ENCODE data around the gene UGT2B7.
"Not testable (repeated sequence)": the region's sequence is repeated elsewhere in the genome, so short reads cannot be mapped to it uniquely, and the experiment has no call there.

UGT2B7 gene

DNA sequence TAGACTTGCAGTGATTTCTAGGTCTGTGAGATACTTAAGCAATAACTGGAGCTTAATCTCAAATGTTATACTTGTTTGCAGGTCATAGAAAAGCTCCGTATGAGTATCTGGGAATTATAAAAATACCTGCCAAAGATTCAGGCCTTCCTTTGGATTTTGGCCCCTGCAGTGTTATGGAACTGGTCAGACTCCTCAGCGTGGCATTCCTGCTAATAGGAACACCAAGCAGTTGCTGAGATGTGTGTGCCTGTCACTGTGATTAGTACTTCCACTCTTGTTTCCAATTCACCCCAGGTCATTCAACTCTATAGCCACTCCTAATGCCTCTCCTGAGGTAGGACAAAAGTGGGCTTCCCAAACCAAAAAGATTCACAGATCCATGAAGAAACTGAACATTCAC, 7.8 kb upstream of the UGT2B7 start:
- no peak for DNase-seq (ENCODE audit: low spot score)

DNA sequence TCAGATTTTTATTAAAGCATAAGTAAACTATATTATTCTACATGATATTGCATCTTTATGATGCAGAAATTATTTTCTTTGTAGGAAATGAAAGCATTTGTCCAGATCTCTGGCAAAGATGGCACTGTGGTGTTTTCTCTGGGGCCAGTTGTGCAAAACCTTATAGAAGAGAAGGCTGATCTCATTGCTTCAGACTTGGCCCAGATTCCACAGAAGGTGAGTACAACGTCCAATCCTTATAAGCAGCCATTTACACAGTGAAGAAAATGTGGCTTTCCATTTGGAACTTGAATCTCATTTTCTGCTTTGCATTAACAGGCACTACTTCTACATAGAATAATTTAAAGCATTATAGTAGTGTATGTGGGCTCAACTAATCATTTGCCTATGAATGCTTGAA, 6.9 kb upstream of the UGT2B7 start:
- DNase-seq (ENCODE audit: low spot score), result no peak

DNA sequence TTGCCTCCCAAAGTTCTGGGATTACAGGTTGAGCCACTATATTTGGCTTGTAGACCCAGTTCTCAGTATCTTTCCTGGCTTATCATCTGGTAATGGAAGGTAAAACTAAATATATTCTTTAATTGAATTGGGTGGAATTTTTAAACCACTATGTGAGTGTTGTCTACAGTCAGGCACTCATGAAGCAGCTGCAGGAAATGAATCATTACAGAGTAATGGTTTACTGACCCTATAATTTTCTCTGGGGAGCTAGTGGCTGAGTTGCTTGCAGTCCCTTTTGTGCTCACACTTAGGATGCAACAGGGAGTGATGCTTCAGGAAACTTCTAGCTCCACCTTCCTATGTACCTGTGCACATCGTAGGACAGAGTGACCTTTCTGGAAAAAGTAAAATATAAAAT, 4.1 kb upstream of the UGT2B7 start:
- DNase-seq (ENCODE audit: low spot score), result no peak

DNA sequence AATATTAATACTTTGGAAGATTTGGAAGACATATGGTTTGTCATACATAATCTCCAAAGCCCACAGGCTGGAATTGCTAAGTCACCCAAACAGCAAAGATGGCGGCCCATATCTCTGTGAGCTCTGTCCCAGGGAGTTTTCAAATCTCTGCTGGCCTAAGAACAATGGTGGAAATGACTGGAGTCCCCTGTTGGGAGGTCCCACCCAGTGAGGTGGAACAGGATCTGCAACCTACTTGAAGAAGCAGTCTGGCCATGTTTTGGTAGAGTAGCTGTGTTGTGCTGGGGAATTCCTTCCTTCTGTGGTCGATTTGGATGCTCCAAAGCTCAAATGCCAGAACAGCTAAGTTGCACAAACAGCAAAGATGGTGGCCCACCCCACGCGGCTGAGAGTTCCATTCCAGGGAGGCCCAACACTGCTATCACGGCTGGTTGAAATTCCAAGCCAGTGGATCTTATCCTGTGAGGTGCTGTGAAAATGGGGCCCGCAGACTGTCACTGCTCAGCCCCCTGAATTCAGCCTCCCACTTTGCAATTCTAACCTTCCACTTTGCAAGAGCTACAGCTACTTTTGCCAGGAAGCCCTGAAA, 3.2 kb upstream of the UGT2B7 start:
- DNase-seq (ENCODE audit: low spot score), result no peak

DNA sequence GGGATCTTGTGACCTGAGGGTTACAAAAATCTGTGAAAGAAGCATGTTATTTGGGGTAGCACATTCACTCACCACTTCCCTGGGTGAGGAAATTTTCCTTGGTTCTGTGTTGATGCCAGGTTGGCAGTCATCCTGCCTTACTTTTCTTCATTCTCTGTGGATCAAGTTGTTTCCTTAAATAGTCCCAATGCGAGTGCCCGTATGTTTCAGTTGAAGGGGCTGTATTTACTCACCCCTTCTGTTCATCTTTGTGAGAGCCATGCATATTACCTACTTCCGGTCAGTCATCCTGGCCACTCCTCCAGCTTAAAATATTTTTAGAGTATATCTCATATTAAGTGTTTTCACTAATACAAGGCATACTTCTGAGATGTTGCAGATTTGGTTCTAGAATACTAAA, 2.6 kb upstream of the UGT2B7 start:
- no peak for DNase-seq (ENCODE audit: low spot score)

DNA sequence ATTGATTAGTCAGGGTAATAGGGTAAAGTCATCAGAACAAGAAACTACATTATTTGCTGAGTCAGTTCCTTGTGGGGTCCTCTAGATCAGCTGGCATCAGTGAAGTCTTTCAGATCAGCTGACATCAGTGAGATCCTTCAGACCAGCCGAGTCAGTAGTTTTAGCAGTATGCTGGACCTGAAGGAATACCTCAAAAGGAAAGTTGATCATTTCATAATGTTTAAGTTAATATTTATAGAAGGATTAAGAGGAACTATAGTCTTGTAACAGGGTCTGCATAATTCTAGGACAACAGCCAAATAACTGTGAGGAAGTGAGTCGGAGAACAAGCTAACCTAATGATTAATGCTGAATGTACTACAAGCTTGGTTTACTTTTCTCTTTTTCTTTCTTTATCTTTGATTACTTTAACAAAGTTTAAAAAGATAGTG, 958 bp upstream of the UGT2B7 start:
- no peak for DNase-seq (ENCODE audit: low spot score)

DNA sequence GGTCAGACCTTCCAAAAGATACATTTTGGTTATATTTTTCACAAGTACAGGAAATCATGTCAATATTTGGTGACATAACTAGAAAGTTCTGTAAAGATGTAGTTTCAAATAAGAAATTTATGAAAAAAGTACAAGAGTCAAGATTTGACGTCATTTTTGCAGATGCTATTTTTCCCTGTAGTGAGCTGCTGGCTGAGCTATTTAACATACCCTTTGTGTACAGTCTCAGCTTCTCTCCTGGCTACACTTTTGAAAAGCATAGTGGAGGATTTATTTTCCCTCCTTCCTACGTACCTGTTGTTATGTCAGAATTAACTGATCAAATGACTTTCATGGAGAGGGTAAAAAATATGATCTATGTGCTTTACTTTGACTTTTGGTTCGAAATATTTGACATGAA, 536 bp downstream of the UGT2B7 start:
- DNase-seq (ENCODE audit: low spot score), result no peak

DNA sequence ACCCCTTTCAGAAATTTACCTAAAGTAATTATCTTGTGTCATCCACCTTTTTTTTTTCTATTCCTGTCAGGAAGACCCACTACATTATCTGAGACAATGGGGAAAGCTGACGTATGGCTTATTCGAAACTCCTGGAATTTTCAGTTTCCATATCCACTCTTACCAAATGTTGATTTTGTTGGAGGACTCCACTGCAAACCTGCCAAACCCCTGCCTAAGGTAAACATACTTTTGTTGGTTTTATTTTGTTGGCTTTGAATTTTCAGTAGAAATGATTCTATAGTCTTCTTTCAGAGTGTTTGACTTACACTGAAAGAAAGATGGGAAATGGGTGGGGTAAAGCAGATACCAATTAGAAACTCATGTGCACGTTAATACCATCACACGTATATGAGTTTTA, 2.2 kb downstream of the UGT2B7 start:
- no peak for DNase-seq (ENCODE audit: low spot score)

DNA sequence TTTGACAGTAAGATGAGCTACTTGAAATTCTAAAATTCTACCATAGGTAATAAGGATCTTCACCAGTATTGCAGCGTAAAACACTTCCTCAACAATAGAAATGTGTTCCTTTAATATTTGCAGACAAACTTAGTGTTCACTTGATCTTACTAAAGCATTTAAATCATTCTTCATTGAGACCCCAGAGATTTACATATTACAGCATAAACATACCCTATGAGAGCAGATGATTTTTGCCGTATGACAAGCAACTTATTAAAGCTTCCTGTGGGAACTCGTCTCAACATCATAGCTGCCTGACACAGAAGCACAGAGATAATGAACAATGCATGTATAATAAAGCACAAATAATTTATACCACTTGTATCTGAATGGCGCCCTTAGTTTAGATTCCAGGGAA, 3.6 kb downstream of the UGT2B7 start:
- no peak for DNase-seq (ENCODE audit: low spot score)

DNA sequence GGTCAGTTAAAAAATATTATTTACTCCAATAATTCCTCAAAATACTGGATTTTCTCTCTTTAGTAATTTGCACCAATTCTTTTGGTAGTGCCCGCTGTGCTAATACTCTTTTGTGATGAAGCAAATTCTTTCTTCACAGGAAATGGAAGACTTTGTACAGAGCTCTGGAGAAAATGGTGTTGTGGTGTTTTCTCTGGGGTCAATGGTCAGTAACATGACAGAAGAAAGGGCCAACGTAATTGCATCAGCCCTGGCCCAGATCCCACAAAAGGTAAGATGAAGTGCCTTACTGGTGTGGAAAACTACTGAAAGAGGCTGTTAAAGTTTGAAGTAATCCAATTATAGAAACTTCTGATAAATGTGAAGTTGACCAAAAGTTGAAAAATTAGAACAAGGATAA, 6.4 kb downstream of the UGT2B7 start:
- not testable (repeated sequence) for DNase-seq (ENCODE audit: low spot score)

DNA sequence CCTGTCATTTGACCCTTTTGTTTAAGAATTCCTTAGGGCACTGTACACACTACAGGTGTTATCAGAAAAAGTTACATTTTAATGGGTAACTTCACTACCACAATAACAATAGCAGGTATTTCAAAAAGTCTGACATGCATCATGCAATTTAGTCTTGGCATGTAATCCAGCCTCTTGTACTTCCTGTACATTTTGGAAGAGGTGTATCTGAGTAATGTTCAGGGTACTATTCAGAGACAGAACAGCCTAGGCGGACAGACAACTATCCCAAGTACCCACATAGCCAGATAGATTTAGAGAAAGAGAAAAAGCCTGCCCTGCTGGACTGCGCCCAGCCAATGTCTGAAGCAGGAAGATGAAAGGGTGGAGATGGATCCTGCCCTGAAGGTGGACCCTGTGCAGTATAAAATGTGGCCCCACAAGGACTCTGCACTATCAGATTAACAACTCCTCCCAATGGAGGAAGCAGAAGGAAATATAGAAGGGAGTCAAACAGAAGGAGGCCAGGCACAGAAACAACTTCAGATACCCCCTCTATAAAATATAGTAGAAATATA, 8.5 kb downstream of the UGT2B7 start:
- DNase-seq (ENCODE audit: low spot score), result no peak

DNA sequence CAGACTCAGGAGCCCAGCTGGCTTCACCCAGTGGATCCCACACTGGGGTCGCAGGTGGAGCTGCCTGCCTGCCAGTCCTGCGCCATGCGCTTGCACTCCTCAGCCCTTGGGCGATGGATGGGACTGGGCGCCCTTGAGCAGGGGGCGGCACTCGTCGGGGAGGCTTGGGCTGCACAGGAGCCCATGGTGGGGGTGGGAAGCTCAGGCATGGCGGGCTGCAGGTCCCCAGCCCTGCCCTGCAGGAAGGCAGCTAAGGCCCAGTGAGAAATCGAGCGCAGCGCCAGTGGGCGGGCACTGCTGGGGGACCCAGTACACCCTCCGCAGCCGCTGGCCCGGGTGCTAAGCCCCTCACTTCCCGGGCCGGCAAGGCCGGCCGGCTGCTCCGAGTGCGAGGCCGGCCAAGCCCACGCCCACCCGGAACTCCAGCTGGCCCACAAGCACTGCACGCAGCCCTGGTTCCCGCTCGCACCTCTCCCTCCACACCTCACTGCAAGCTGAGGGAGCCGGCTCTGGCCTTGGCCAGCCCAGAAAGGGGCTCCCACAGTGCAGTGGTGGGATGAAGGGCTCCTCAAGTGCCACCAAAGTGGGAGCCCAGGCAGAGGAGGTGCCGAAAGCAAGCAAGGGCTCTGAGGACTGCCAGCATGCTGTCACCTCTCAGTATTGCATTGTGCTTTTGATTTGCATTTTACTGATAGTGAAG, 19.0 kb downstream of the UGT2B7 start:
- DNase-seq (ENCODE audit: low spot score), result not testable (repeated sequence)

DNA sequence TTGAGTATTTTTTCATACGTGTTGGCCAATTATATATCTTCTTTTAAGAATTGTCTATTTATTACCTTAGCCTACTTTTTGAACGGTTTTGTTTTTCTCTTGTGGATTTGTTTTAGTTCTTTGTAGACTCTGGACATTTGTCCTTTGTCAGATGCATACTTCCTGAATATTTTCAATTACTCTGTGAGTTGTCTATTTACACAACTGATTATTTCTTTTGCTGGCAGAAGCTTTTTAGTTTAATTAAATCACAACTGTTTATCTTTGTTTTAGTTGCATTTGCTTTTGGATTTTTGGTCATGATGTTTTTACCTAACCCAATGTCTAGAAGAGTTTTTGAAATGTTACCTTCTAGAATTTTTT, 19.6 kb downstream of the UGT2B7 start:
- DNase-seq (ENCODE audit: low spot score), result no peak

DNA sequence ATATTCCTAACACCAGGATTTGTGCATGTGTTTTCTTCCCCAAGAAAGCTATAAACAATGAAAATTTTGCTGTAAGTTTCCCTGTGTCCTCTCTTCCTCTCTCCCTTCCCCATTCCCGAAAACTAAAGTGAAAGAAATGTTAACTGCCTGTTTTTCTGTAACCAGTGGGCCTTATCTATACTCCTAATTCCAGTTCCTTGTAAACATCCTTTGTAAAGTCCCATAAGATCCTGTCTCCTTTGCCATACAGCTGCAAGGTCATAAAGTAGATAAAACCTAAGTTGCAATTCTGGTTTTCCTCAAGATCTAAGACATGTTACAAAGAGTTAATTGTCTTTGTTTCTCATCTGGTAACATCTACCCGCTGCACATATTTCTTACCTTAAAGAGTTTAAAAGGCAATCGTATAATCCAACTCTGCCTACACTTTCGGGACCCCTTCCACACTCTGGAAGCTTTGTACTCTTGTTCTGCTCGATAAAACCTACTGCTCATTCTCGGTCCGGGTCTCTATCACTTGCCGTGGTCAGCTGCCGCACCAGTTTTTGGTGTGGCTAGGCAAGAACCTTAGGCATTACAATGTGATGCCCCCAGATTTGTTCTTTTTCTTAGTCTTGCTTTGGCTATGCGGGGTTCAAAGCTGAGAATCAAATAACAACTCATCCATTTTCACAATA, 20.5 kb downstream of the UGT2B7 start:
- no peak for DNase-seq (ENCODE audit: low spot score)

DNA sequence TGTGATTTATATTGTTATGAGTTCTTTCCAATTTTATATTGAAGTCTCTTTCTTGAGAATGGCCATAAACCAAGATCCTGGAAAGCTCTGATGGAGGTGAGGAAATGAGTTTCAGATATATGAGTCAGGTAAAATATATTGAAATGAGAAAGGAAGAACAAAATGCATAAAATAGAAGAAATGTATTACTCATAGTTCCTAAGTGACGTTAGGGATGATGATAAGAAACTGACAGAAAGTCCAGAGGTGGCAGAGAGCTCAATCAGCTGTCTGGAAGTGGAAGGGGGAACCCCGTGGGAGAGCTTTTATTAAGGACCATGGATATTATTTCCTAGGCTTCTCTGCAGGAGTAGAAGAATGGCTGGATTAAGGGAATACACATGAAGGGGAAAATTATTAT, 24.6 kb downstream of the UGT2B7 start:
- no peak for DNase-seq (ENCODE audit: low spot score)

DNA sequence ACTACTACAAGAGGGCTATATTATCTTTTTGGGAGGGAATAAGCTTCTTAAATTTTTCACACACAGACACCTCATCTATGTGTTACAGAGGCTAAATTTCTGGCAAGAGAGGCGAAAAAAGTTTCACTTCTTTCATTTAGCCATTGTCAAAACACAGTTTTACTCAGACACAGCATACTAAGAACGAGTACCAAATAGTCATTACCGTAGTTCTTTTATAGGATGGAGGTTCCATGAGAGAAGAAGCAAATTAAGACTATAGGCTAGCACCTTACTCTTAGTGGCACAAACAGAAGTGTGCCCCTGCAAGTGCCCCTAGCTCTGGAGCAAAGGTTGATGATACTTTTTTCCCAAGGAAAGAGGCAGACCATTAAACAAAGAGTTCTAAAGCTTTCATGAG, 26.2 kb downstream of the UGT2B7 start:
- DNase-seq (ENCODE audit: low spot score), result no peak

DNA sequence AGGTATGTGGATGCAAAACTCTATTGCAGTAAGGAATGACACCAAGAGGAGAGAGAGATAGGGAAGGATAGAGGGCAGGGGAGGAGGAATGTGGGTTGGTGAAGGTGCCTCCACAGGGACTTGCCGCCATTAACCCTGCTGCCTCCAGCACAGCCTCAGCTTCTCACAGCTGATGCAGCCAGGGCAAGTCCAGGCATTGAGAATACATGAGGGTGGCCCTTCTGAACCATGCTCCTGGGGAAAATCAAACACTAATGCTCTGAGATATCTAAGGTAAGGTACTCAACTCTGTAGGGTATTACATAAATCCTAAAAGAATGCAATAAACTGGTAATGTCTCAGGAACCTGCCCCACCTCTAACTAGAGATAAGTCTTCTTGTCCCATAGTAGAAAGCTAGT, 28.7 kb downstream of the UGT2B7 start:
- DNase-seq (ENCODE audit: low spot score), result no peak

DNA sequence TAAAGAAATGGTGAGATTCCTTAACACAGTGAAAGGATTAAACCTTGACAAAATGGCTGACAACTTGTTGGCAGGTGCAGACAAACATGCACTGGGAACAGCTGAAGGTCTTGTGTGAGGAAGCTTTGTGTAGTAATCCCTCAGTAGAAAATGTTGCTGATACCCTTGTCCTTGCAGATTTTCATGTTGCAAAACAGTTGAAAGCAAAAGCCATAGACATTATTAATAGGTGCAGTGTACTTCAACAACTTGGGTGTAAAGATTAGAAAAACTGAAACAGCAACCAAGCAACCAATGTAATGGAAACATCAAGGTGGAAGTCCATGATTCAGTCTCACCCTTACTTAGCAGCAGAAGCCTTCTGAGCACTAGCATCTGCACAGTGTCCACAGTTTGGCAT, 29.8 kb downstream of the UGT2B7 start:
- DNase-seq (ENCODE audit: low spot score), result no peak

DNA sequence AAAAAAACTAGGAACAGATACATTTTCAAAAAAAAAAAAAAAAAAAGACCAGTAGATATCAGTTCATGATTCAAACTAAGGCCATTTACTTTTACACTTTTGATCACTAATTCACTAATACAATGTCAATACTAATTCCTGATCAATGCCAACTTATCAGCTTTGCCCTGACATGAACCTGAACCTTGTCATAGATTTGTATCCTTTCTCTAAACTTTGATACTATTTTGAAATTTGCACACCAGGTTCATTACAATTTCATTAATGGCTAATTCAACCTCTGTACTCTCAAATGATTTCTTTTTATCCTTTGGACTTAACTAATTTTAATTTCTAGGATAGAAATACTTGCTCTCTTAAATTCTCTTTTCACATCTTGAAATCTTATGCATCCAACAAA, 37.7 kb downstream of the UGT2B7 start:
- DNase-seq (ENCODE audit: low spot score), result no peak

DNA sequence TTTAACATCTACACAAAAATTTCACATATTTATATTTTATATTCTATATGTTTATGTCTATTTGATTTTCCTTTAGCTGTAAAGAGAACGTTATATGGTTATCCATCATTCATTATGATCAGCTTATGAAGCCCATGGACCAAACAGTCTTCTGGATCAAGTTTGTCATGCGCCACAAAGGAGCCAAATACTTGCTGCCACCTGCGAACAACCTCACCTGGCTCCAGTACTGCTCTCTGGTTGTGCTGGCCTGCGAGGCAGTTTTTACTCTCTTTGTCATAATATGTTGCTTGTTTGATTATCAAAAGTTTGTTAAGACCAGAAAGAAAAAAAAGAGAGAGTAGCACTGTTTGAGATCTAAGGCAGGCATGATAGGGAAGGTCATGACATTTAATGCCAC, 38.2 kb downstream of the UGT2B7 start:
- no peak for DNase-seq (ENCODE audit: low spot score)

DNA sequence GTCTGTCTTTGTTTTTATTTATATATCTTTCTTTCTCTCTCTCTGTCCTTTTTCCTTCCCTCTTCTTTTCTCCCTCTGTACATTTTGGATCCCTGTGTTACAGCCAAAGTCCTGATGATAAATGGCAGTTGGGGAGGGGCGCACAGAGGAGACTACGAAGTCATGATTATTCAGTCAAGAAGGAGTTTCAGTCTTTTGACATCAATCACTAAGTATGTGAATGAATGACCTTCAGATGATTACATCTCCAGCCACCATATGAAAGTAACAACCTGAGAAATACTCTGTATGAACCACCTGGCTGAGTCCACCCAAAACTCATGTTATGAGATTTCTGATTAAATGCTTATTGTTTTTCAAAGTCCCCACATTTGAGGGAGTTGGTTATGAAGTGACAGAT, 45.0 kb downstream of the UGT2B7 start:
- DNase-seq (ENCODE audit: low spot score), result no peak

DNA sequence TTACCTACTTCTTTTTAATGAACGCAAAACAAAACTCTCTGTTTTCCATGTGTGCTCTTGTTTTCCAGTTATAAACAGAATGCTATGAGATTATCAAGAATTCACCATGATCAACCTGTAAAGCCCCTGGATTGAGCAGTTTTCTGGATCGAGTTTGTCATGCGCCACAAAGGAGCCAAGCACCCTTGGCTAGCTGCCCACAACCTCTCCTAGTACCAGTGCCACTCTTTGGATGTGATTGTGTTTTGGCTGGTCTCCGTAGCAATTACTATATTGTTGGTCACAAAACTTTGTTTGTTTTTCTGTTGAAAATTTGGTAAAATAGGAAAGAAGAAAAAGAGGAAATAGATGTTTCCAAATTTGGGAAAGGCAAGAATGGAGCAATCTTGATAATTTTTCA, 51.1 kb downstream of the UGT2B7 start:
- no peak for DNase-seq (ENCODE audit: low spot score)

DNA sequence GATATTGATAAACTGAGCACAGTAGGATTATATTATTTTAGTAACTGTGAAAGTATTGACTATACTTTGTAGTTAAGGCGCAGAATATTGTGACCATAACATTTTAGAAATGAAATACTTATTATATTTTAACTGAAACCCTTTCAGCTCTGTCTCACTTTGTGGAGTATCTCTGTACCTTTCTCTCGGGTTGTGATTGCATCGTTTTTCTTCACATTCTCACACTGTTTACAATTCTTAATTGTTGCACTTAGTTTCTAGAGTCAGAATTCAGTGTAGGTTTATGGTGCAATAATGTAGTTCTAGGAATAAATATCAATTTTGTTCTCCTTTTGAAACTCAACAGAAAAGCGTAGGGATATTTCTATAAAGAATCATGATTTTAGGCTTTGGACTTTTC, 57.7 kb downstream of the UGT2B7 start:
- DNase-seq (ENCODE audit: low spot score), result no peak

DNA sequence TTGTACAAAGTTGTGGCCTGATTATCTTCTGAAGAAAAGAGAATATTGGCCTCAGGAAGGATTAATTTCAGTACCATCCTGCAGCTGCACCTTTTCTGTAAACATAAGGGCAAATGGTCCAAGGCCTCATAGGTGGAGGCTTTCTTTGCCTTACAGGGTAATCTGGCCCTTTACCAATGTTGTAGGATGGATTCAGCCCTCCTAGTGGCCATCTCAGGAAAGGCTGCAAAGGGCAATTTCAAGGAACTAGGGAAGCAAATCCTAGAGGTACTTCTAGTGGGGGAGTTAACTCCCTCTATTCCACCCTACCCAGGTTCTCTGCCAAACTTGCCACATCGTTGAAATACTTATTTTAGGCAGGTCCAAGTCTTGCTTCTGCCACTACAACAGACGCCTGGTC, 60.6 kb downstream of the UGT2B7 start:
- no peak for DNase-seq (ENCODE audit: low spot score)

All from hematopoietic multipotent progenitor cell treated with erythropoietin and hydrocortisone succinate and interleukin-3 and kit ligand, for 17 days (in vitro differentiated cells).